Measurements from ENCODE around the gene TNFRSF1A. TPM values are rescaled to one million over a fixed set of nuclear protein-coding genes. Genes with fewer than 3 reads are reported as not detected.

TNFRSF1A gene
- total RNA-seq, 3 donors from 2014 or later (not counting 1 experiment from before 2014, with no cell fraction given): 75.7 to 116 (median 87.3) TPM

DNA sequence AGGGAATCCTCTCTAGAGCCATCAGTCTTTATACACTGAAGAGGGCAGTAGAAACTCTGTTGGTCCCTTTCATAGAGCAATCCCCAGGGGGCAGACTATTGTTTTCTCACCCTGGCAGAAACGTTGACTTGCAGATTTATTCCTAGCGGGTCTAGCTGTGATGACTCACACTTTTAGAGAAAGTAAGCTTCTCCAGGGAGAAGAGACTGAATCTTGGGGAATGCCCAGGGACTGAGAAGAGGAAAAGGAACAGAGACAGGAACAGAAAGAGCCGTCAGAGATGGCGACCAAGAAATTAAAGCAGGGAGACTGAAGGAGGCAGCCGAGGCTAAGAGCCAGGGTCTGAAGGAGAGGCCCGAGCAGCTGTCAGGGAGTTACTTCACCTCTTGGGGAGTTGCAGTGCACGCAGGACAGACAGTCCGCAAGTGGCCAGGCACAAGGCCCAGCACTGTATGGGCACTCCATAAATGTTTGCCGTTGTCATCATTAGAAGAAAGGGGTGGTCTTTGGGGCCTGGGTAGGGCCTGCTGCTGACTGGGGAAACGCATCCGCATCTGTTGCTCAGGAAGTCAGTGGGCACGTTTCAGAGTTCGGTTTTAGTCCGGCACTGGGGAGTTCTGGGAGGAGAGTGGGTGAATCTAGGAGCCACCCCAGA, 18.4 kb downstream of the TNFRSF1A start:
- intact Hi-C loops (cut with micrococcal nuclease): loop anchor here (1.0 to 5.0 kb wide), 3 partner anchors 12 to 209 kb away; partner anchors contain the start of gene GAPDH
- Histone ChIP-seq H3K4me3 (ENCODE audit: low read length) (no peak overlapping the region), H3K27me3 (ENCODE audit: control insufficient read depth, insufficient read depth, low read length) (no peaks in the 10 kb centered on the region), H3K27ac (ENCODE audit: low read length) (peak overlapping the region; percentile 11), H3K9me3 (ENCODE audit: control insufficient read depth, insufficient read depth, low read length) (no peaks in the 10 kb centered on the region), H3K4me1 (ENCODE audit: control insufficient read depth, insufficient read depth, low read length) (peaks cover 53% of the 10 kb centered on the region), H3K36me3 (ENCODE audit: control insufficient read depth, insufficient read depth, low read length) (peaks cover 19% of the 10 kb centered on the region)
- H3K27ac Mint-ChIP-seq: peak overlapping the region; percentile 87 to 90
- no peaks in the 10 kb centered on the region for H3K27me3 Mint-ChIP-seq (ENCODE audit: low read depth in 2 of 2)
- peak overlapping the region; percentile 91 for H3K4me3 Mint-ChIP-seq
- H3K36me3 Mint-ChIP-seq: no peaks in the 10 kb centered on the region
- no peaks in the 10 kb centered on the region for H3K9me3 Mint-ChIP-seq
- 7% methylated on average over 14 of the region's 14 CpGs for WGBS (ENCODE audit: insufficient coverage)
- TF ChIP-seq, protein P1, sequence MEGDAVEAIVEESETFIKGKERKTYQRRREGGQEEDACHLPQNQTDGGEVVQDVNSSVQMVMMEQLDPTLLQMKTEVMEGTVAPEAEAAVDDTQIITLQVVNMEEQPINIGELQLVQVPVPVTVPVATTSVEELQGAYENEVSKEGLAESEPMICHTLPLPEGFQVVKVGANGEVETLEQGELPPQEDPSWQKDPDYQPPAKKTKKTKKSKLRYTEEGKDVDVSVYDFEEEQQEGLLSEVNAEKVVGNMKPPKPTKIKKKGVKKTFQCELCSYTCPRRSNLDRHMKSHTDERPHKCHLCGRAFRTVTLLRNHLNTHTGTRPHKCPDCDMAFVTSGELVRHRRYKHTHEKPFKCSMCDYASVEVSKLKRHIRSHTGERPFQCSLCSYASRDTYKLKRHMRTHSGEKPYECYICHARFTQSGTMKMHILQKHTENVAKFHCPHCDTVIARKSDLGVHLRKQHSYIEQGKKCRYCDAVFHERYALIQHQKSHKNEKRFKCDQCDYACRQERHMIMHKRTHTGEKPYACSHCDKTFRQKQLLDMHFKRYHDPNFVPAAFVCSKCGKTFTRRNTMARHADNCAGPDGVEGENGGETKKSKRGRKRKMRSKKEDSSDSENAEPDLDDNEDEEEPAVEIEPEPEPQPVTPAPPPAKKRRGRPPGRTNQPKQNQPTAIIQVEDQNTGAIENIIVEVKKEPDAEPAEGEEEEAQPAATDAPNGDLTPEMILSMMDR (IDR thresholded peaks at IDR 0.05): peak; percentile 74
- H3K4me1 Mint-ChIP-seq: peaks cover 55 to 69% of the 10 kb centered on the region in 2 donors
- ATAC-seq (peak; percentile 87 to 91 (median 87)), DNase-seq (peak in 1 of 2 donors; percentile 78)

DNA sequence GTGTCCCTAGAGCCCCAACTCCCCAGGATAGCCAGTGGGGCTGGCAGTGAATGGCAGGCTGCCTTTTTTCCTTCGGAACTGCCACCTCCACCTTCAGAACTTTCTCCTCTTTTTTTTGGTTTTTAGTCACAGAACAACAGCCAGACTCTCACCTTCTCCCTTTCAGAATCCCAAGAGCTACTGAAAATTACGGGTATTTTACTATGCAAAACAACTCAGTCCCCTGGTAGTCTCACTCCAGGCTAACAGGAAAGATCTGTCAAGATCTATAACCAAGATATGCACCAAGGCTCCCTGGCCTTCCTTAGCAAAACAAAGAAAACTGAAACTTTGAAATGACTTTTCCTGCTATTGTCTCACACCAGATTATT, 18.9 kb downstream of the TNFRSF1A start:
- WGBS (ENCODE audit: insufficient coverage): 22% methylated on average over 2 of the region's 2 CpGs
- Histone ChIP-seq H3K27ac (ENCODE audit: low read length) (peak overlapping the region; percentile 23), H3K9me3 (ENCODE audit: control insufficient read depth, insufficient read depth, low read length) (no peaks in the 10 kb centered on the region), H3K36me3 (ENCODE audit: control insufficient read depth, insufficient read depth, low read length) (peaks cover 14% of the 10 kb centered on the region), H3K4me3 (ENCODE audit: low read length) (no peak overlapping the region), H3K4me1 (ENCODE audit: control insufficient read depth, insufficient read depth, low read length) (peaks cover 58% of the 10 kb centered on the region), H3K27me3 (ENCODE audit: control insufficient read depth, insufficient read depth, low read length) (no peaks in the 10 kb centered on the region)
- DNase-seq (no peak), ATAC-seq (peak in 2 of 3 donors; percentile 14 to 16)
- Mint-ChIP-seq H3K4me1 (peaks cover 60 to 74% of the 10 kb centered on the region in 2 donors), H3K36me3 (no peaks in the 10 kb centered on the region), H3K9me3 (no peaks in the 10 kb centered on the region), H3K4me3 (peak overlapping the region; percentile 91), H3K27ac (peak overlapping the region; percentile 87 to 90), H3K27me3 (ENCODE audit: low read depth in 2 of 2) (no peaks in the 10 kb centered on the region)
- TF ChIP-seq, protein P1 (IDR thresholded peaks at IDR 0.05): no peak
- intact Hi-C loops (cut with micrococcal nuclease): loop anchor here (1.0 to 5.0 kb wide), 3 partner anchors 12 to 209 kb away; partner anchors contain the start of gene GAPDH

DNA sequence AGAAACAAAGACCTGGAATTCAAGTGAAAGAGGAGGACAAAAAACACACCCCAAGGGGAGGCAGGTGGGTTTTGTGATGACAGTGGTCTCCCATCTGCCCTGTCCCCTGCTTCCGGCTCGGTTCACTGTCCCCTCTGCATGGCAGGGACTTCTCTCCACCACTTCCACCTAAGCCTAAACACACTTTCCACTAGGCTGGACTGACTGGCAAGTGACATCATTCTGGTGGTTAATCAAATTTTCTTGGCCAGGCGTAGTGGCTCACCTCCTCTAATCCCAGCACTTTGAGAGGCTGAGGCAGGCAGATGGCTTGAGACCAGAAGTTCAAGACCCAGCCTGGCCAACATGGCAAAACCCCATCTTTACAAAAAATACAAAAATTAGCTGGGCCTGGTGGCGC, 19.5 kb downstream of the TNFRSF1A start:
- H3K4me3 ChIP-seq (ENCODE audit: low read length): no peak overlapping the region
- Mint-ChIP-seq H3K27me3 (ENCODE audit: low read depth in 2 of 2) (no peaks in the 10 kb centered on the region), H3K36me3 (no peaks in the 10 kb centered on the region), H3K9me3 (no peaks in the 10 kb centered on the region), H3K4me3 (no peak overlapping the region), H3K27ac (peak overlapping the region; percentile 87 to 90), H3K4me1 (peaks cover 65 to 80% of the 10 kb centered on the region in 2 donors)
- TF ChIP-seq, protein P1 (IDR thresholded peaks at IDR 0.05): no peak
- DNase-seq: no peak
- peaks cover 62% of the 10 kb centered on the region for H3K4me1 ChIP-seq (ENCODE audit: control insufficient read depth, insufficient read depth, low read length)
- intact Hi-C loops (cut with micrococcal nuclease): loop anchor here (5.0 kb wide), 1 partner anchor 210 kb away; the partner anchor contains the start of gene GAPDH
- no peak overlapping the region for H3K27ac ChIP-seq (ENCODE audit: low read length)
- ATAC-seq: no peak
- no peaks in the 10 kb centered on the region for H3K27me3 ChIP-seq (ENCODE audit: control insufficient read depth, insufficient read depth, low read length)
- H3K9me3 ChIP-seq (ENCODE audit: control insufficient read depth, insufficient read depth, low read length): no peaks in the 10 kb centered on the region
- WGBS (ENCODE audit: insufficient coverage): 88% methylated on average over 4 of the region's 4 CpGs
- H3K36me3 ChIP-seq (ENCODE audit: control insufficient read depth, insufficient read depth, low read length): peaks cover 8% of the 10 kb centered on the region

All from natural killer cell (primary cell).